Lower leg skin (tissue), 4 donors: Measurements from ENCODE around the gene PPP1R11. TPM values are rescaled to one million over a fixed set of nuclear protein-coding genes. Genes with fewer than 3 reads are reported as not detected.

Source experiments
- DNase-seq, 2 donors: peaks; one replicate each; pipeline ENCODE4 v3.0.0-alpha.2; 2019; ENCODE audit warnings: low spot score in 2 of 2
- H3K4me3 ChIP-seq: fragments of 200-600 bp; sonication (generic); 2 replicates; pipeline ENCODE4 v1.5.1; 2017; ENCODE audit warnings: mild to moderate bottlenecking, low read depth; ENCODE audit not compliant: poor library complexity, severe bottlenecking
- CTCF ChIP-seq, 3 donors: fragments of 450-650 bp; IDR thresholded peaks; one replicate each; pipeline ENCODE4 v1.5.1; 2016; ENCODE audit warnings: antibody characterized with exemption in 3 of 3, mild to moderate bottlenecking in 3 of 3, moderate library complexity in 2 of 3
- POLR2A ChIP-seq, 2 donors: fragments of 450-650 bp; IDR thresholded peaks; one replicate each; pipeline ENCODE4 v1.6.1; 2016 to 2017; ENCODE audit warnings: antibody characterized with exemption in 2 of 2, mild to moderate bottlenecking in 1 of 2, moderate library complexity in 1 of 2
- WGBS, 2 donors: methylation state at CpG; one replicate each; pipeline ENCODE4 v1.1.5; 2018; 5-methylcytosine and 5-hydroxymethylcytosine counted together
- intact Hi-C: fragments of 100-400 bp; cut with DNase I; formaldehyde crosslinking; loops from one replicate; pipeline ENCODE4 v1.15.0; 2023; ENCODE audit warnings: low total_unique reads
- total RNA-seq, 4 donors: library from RNA; depleted of rRNA; stranded (reverse); fragments of >200 nt; gene quantifications; one replicate each; pipeline ENCODE4 v1.1.0, GENCODE V29; 2016

PPP1R11 gene
- total RNA-seq, 4 donors from 2014 or later: 32.2 to 38.2 (median 36.6) TPM

GRCh38 chr6:30062471-30063178 lies 4.4 kb upstream of the PPP1R11 start:
- DNase-seq: no peak
- WGBS, 2 donors: 92 to 95% methylated on average over 7 of the region's 7 CpGs
- TF ChIP-seq CTCF (IDR thresholded peaks at IDR 0.05): no peak
- TF ChIP-seq POLR2A (IDR thresholded peaks at IDR 0.05): no peak
- intact Hi-C loops: no loop called here
- H3K4me3 ChIP-seq: no peak overlapping the region

GRCh38 chr6:30063315-30063714 lies 3.7 kb upstream of the PPP1R11 start:
- intact Hi-C loops: no loop called here
- no peak for TF ChIP-seq POLR2A (IDR thresholded peaks at IDR 0.05)
- no peak for TF ChIP-seq CTCF (IDR thresholded peaks at IDR 0.05)
- H3K4me3 ChIP-seq: no peak overlapping the region
- 73 to 88% methylated on average over 2 of the region's 2 CpGs for WGBS, 2 donors
- no peak for DNase-seq

- DNase-seq: no peak
- intact Hi-C loops: no loop called here
- TF ChIP-seq CTCF (IDR thresholded peaks at IDR 0.05) (no peak), POLR2A (IDR thresholded peaks at IDR 0.05) (no peak)
- H3K4me3 ChIP-seq: peak overlapping the region; percentile 3
- 8% methylated on average over 4 of the region's 4 CpGs for WGBS, 2 donors
Measured at GRCh38 chr6:30066082-30066481, 916 bp upstream of the PPP1R11 start.

GRCh38 chr6:30067460-30068139 lies 602 bp downstream of the PPP1R11 start:
- intact Hi-C loops: no loop called here
- peak overlapping the region; percentile 63 for H3K4me3 ChIP-seq
- DNase-seq: no peak
- TF ChIP-seq CTCF (IDR thresholded peaks at IDR 0.05) (no peak), POLR2A (IDR thresholded peaks at IDR 0.05) (no peak)
- 10 to 11% methylated on average over 8 of the region's 8 CpGs for WGBS, 2 donors

- intact Hi-C loops: no loop called here
- 54 to 63% methylated on average over 42 to 68 of the region's 68 CpGs for WGBS, 2 donors
- no peak overlapping the region for H3K4me3 ChIP-seq
- no peak for DNase-seq
- TF ChIP-seq CTCF (IDR thresholded peaks at IDR 0.05) (no peak), POLR2A (IDR thresholded peaks at IDR 0.05) (no peak)
Measured at GRCh38 chr6:30071081-30071818, 4.3 kb downstream of the PPP1R11 start.
